K562 (cell line): ENCODE data around the gene PTBP2. TPM values are rescaled to one million over a fixed set of nuclear protein-coding genes. Genes with fewer than 3 reads are reported as not detected.

Experiments
- ATAC-seq: fragments of 200-7000 bp; cut with Tn5 transposase; 3 replicates; pipeline ENCODE4 v1.9.1; 2020; ENCODE audit warnings: moderate library complexity
- BruUV-seq: library from RNA; stranded (reverse); fragments of 400-500 nt; replicated peaks from 2 replicates; lab custom pipeline; 2021; lab: Mats Ljungman, UMichigan
- CTCF ChIA-PET: fragments of 300-600 bp; formaldehyde crosslinking; extraction: SDS; loops from one replicate; lab custom pipeline; 2021; ENCODE audit warnings: low intra/inter-chr PET ratio; lab: Yijun Ruan, JAX
- POLR2A ChIA-PET: fragments of 300-600, 350-650 bp; sonication (Branson Sonifier 250); formaldehyde crosslinking; extraction: SDS; loops from one replicate; lab custom pipeline; 2021; ENCODE audit warnings: antibody characterized with exemption, inconsistent platforms; lab: Yijun Ruan, JAX
- DNase-seq, 4 experiments: peaks; one replicate each; pipeline versions ENCODE4 v3.0.0 to v3.0.0-alpha.2; 2011 to 2018; ENCODE audit warnings: low spot score in 3 of 4, mixed read lengths in 3 of 4; ENCODE audit errors: extremely low read depth in 1 of 4
- FAIRE-seq: peaks from 2 replicates; lab custom pipeline; 2011; peaks lifted over from hg19 to GRCh38; lab: Jason Lieb, UNC
- H2AFZ ChIP-seq: 2 replicates; pipeline ENCODE4 v1.6.0; 2011; ENCODE audit warnings: low read depth, low read length, control low read depth, inconsistent platforms
- H3K27ac ChIP-seq: fragments of 200-600 bp; 3 replicates; pipeline ENCODE4 v1.8.0; 2011; ENCODE audit warnings: low read depth, mild to moderate bottlenecking, control low read depth, inconsistent platforms, low read length, moderate library complexity, mixed read lengths; ENCODE audit errors: extremely low read depth
- H3K27me3 ChIP-seq, 2 experiments: fragments of 300-600 bp in 1 of 2; 2 replicates in 1 of 2; 3 replicates in 1 of 2; pipeline versions ENCODE4 v1.6.0 to v1.8.0; 2011; ENCODE audit warnings: inconsistent platforms in 2 of 2, low read length in 2 of 2, mild to moderate bottlenecking in 1 of 2, mixed read lengths in 1 of 2, moderate library complexity in 1 of 2; ENCODE audit not compliant: control insufficient read depth in 2 of 2, insufficient read depth in 2 of 2
- H3K36me3 ChIP-seq: fragments of 300-600 bp; 3 replicates; pipeline ENCODE4 v1.8.0; 2011; ENCODE audit warnings: mild to moderate bottlenecking, low read length, inconsistent platforms; ENCODE audit not compliant: control insufficient read depth, insufficient read depth
- H3K4me1 ChIP-seq, 2 experiments: fragments of 200-600 bp in 1 of 2; replicated peaks in 1 of 2; 2 replicates in 1 of 2; 3 replicates in 1 of 2; pipeline versions ENCODE4 v1.5.1 to v1.8.0; 2011; ENCODE audit warnings: inconsistent platforms in 2 of 2, low read length in 2 of 2, mild to moderate bottlenecking in 1 of 2, mixed read lengths in 1 of 2, moderate library complexity in 1 of 2; ENCODE audit not compliant: control insufficient read depth in 2 of 2, insufficient read depth in 2 of 2
- H3K4me2 ChIP-seq: 2 replicates; pipeline ENCODE4 v1.6.1; 2011; ENCODE audit warnings: low read length, control low read depth, inconsistent platforms, mixed read lengths; ENCODE audit not compliant: insufficient read depth
- H3K4me3 ChIP-seq: fragments of 200-600 bp; sonication (generic), shearing (Covaris generic); 2 replicates; pipeline ENCODE4 v1.5.1; 2016; ENCODE audit warnings: control low read depth, inconsistent platforms
- H3K79me2 ChIP-seq: fragments of 200-600 bp; 3 replicates; pipeline ENCODE4 v1.8.0; 2011; ENCODE audit warnings: low read length, inconsistent platforms; ENCODE audit not compliant: control insufficient read depth, insufficient read depth
- H3K9ac ChIP-seq, 2 experiments: 2 replicates each; pipeline versions ENCODE4 v1.6.0 to v1.6.1; 2011; ENCODE audit warnings: low read depth in 2 of 2, low read length in 2 of 2, control low read depth in 1 of 2, inconsistent platforms in 1 of 2, mild to moderate bottlenecking in 1 of 2, mixed read lengths in 1 of 2; ENCODE audit not compliant: insufficient read depth in 1 of 2
- H3K9me1 ChIP-seq: one replicate; pipeline ENCODE4 v1.6.0; 2011; ENCODE audit warnings: inconsistent platforms, mild to moderate bottlenecking, low read length, moderate library complexity; ENCODE audit not compliant: control insufficient read depth, insufficient read depth
- H3K9me3 ChIP-seq: replicated peaks from 2 replicates; pipeline ENCODE4 v1.5.1; 2011; ENCODE audit warnings: low read depth, low read length, inconsistent platforms; ENCODE audit not compliant: control insufficient read depth, insufficient read depth
- H4K20me1 ChIP-seq: replicated peaks from 2 replicates; pipeline ENCODE4 v1.6.1; 2011; ENCODE audit warnings: low read length, inconsistent platforms, mixed read lengths; ENCODE audit not compliant: control insufficient read depth, insufficient read depth
- ARID1B ChIP-seq: fragments of 450-650 bp; IDR thresholded peaks from 2 replicates; pipeline ENCODE4 v1.6.1; 2016; ENCODE audit warnings: antibody characterized with exemption, mild to moderate bottlenecking, inconsistent platforms
- ARID4B ChIP-seq: sonication (generic); formaldehyde crosslinking; IDR thresholded peaks from 2 replicates; pipeline ENCODE4 v1.8.0; 2022; ENCODE audit warnings: mild to moderate bottlenecking, missing genetic modification reagents
- IFI16 ChIP-seq: fragments of 250-450 bp; sonication (Bioruptor Pico); IDR thresholded peaks from 2 replicates; pipeline ENCODE4 v2.1.2; 2022; ENCODE audit warnings: mild to moderate bottlenecking, inconsistent platforms
- MBD1 ChIP-seq: fragments of 250-450 bp; sonication (Bioruptor Pico); IDR thresholded peaks from 2 replicates; pipeline ENCODE4 v1.8.0; 2022; ENCODE audit warnings: inconsistent platforms
- MYNN ChIP-seq, 2 experiments: sonication (generic); formaldehyde crosslinking in 1 of 2; IDR thresholded peaks; 2 replicates each; pipeline versions ENCODE4 v1.5.0 to v1.6.1; 2016 to 2020; ENCODE audit warnings: antibody characterized with exemption in 1 of 2, missing genetic modification reagents in 1 of 2
- NUFIP1 ChIP-seq: fragments of 450-650 bp; IDR thresholded peaks from 2 replicates; pipeline ENCODE4 v1.6.1; 2018; ENCODE audit not compliant: partially characterized antibody
- PREB ChIP-seq: sonication (generic); formaldehyde crosslinking; IDR thresholded peaks from 2 replicates; pipeline ENCODE4 v1.8.1; 2023; ENCODE audit warnings: mild to moderate bottlenecking, missing genetic modification reagents
- TGIF2 ChIP-seq: sonication (generic); formaldehyde crosslinking; IDR thresholded peaks from 2 replicates; pipeline ENCODE4 v1.8.1; 2022; ENCODE audit warnings: mild to moderate bottlenecking, missing genetic modification reagents, moderate library complexity
- USF2 ChIP-seq: sonication (generic); formaldehyde crosslinking; IDR thresholded peaks from 2 replicates; pipeline ENCODE4 v1.5.0; 2020; ENCODE audit warnings: missing genetic modification reagents
- ZNF589 ChIP-seq: fragments of 200-800 bp; sonication (Bioruptor generic); IDR thresholded peaks from 2 replicates; pipeline ENCODE4 v1.6.1; 2016; ENCODE audit warnings: low read depth, missing genetic modification characterization, missing compliant biosample characterization
- WGBS: fragments of 100-300 bp; shearing (Covaris generic); methylation state at CpG from one replicate; pipeline ENCODE4 v1.1.6; 2016; ENCODE audit warnings: low coverage, mixed read lengths; ENCODE audit not compliant: insufficient coverage; ENCODE audit errors: missing lambda C conversion rate; 5-methylcytosine and 5-hydroxymethylcytosine counted together
- in situ Hi-C: fragments of 300-500 bp; cut with MboI; formaldehyde crosslinking; loops from 4 replicates; pipeline ENCODE4 v1.15.0; 2018; ENCODE audit warnings: inconsistent platforms, mixed read lengths
- intact Hi-C: fragments of 100-400 bp; cut with micrococcal nuclease; formaldehyde crosslinking; loops from 2 replicates; pipeline ENCODE4 v1.14.2; 2022
- polyA plus RNA-seq, 8 experiments: library from polyadenylated mRNA; depleted of rRNA in 4 of 8; stranded (reverse) in 5 of 8; unstranded in 3 of 8; fragments of >200 nt; fragmentation: Nextera tagmentation in 2 of 8; fragmentation: Illumina TruSeq in 1 of 8; extraction: Ambion mirVana in 2 of 8; extraction: Trizol in 1 of 8; gene quantifications; 2 replicates each; pipeline versions ENCODE4 v1.2.1 to v1.2.3, GENCODE V29; 2011 to 2014; ENCODE audit warnings: inconsistent platforms in 1 of 8, missing spikeins in 1 of 8
- total RNA-seq, 7 experiments: library from RNA; depleted of rRNA in 6 of 7; stranded (reverse); fragments of >200 nt in 6 of 7; fragmentation: Illumina TruSeq in 2 of 7; extraction: Trizol in 2 of 7; gene quantifications; 2 replicates each; pipeline versions ENCODE4 v1.2.1 to v1.2.3, GENCODE V29; 2011 to 2021; ENCODE audit warnings: low replicate concordance in 1 of 7
- TF ChIP-seq, protein P1 (sequence below): sonication (generic); formaldehyde crosslinking; IDR thresholded peaks from 2 replicates; pipeline ENCODE4 v1.8.0; 2022; ENCODE audit warnings: mild to moderate bottlenecking, missing genetic modification reagents

Gene PTBP2
- total and polyA plus RNA-seq, 9 of the 15 experiments (the other 6 are each of a cell fraction or from before 2014, with no cell fraction given), result 9.8 to 30.6 (median 19.0) TPM

- TF ChIP-seq MBD1 (CRISPR knock-in tag) (no peak), ZNF589 (CRISPR knock-in tag) (no peak), IFI16 (CRISPR knock-in tag) (no peak)
Measured at GRCh38 chr1:96748078-96748477, 26.5 kb downstream of the PTBP2 start (continued).

DNA sequence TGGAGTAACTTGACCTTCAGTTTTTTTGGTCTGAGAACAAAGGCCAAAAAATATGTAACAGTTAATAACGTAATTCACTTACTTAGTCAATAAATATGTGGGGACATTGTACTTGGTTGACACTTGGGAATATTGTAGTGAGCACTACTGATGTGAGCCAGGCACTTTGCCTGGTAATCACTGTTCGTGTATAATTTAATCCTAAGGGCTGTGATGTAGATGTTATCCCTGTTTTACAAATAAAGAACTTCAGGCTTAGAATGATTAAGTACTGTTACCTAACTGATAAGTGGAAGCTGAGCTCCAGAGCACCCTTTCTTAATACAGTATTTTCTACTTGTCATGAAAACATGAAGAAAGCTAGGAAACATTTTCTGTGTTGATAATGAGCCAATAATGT lies 28.0 kb downstream of the PTBP2 start:
- Histone ChIP-seq H2AFZ (no peak overlapping the region), H3K9ac (no peak overlapping the region), H3K27ac (no peak overlapping the region), H3K79me2 (peaks cover 83% of the 10 kb centered on the region), H3K9me1 (no peaks in the 10 kb centered on the region), H3K4me1 (no peaks in the 10 kb centered on the region), H3K27me3 (no peaks in the 10 kb centered on the region), H3K9me3 (no peaks in the 10 kb centered on the region), H3K4me2 (no peak overlapping the region), H3K36me3 (peaks cover 59% of the 10 kb centered on the region), H4K20me1 (no peaks in the 10 kb centered on the region), H3K4me3 (no peak overlapping the region)
- FAIRE-seq, result no peak
- no peak for ATAC-seq
- no TSS peak for BruUV-seq
- in situ Hi-C loops (no loop called here), intact Hi-C loops (no loop called here)
- WGBS, result 96% methylated on average over 2 of the region's 2 CpGs
- ChIA-PET CTCF (no interaction called here), POLR2A (no interaction called here)
- DNase-seq, result no peak
- TF ChIP-seq USF2 (CRISPR knock-in tag) (no peak), ARID4B (no peak), ARID1B (no peak), PREB (CRISPR knock-in tag) (no peak), MYNN (IDR thresholded peaks at IDR 0.05) (no peak), MYNN (CRISPR knock-in tag; IDR thresholded peaks at IDR 0.05) (no peak), TGIF2 (no peak), NUFIP1 (no peak)
- TF ChIP-seq, protein P1, sequence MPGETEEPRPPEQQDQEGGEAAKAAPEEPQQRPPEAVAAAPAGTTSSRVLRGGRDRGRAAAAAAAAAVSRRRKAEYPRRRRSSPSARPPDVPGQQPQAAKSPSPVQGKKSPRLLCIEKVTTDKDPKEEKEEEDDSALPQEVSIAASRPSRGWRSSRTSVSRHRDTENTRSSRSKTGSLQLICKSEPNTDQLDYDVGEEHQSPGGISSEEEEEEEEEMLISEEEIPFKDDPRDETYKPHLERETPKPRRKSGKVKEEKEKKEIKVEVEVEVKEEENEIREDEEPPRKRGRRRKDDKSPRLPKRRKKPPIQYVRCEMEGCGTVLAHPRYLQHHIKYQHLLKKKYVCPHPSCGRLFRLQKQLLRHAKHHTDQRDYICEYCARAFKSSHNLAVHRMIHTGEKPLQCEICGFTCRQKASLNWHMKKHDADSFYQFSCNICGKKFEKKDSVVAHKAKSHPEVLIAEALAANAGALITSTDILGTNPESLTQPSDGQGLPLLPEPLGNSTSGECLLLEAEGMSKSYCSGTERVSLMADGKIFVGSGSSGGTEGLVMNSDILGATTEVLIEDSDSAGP (CRISPR knock-in tag), result no peak
